Measurements from ENCODE around the gene ZRANB1.

ZRANB1 gene

GRCh38 chr10:125002423-125003145 is 60.7 kb downstream of the ZRANB1 start:
- Histone ChIP-seq H3K27me3 (ENCODE audit: low read depth, low read length) (no peaks in the 10 kb centered on the region), H3K4me1 (ENCODE audit: control insufficient read depth in 1 of 2, insufficient read depth in 2 of 2, low read length in 2 of 2) (peaks cover 6 to 59% of the 10 kb centered on the region in 2 donors), H3K4me3 (ENCODE audit: low read depth in 1 of 2, low read length in 2 of 2) (no peak overlapping the region), H3K27ac (ENCODE audit: low read length) (no peak overlapping the region), H3K9me3 (ENCODE audit: control insufficient read depth in 1 of 2, low read length in 2 of 2) (no peaks in the 10 kb centered on the region), H3K36me3 (ENCODE audit: control insufficient read depth in 1 of 2, insufficient read depth in 2 of 2, low read length in 2 of 2) (peaks cover 29 to 36% of the 10 kb centered on the region in 2 donors)

GRCh38 chr10:125003146-125003900 is 61.4 kb downstream of the ZRANB1 start:
- Histone ChIP-seq H3K27ac (ENCODE audit: low read length) (no peak overlapping the region), H3K4me1 (ENCODE audit: control insufficient read depth in 1 of 2, insufficient read depth in 2 of 2, low read length in 2 of 2) (peaks cover 6 to 64% of the 10 kb centered on the region in 2 donors)

GRCh38 chr10:125003901-125004467 is 62.1 kb downstream of the ZRANB1 start:
- Histone ChIP-seq H3K36me3 (ENCODE audit: control insufficient read depth in 1 of 2, insufficient read depth in 2 of 2, low read length in 2 of 2) (peaks cover 27 to 31% of the 10 kb centered on the region in 2 donors), H3K27me3 (ENCODE audit: low read depth, low read length) (no peaks in the 10 kb centered on the region), H3K4me1 (ENCODE audit: control insufficient read depth in 1 of 2, insufficient read depth in 2 of 2, low read length in 2 of 2) (peaks cover 3 to 62% of the 10 kb centered on the region in 2 donors), H3K4me3 (ENCODE audit: low read depth in 1 of 2, low read length in 2 of 2) (no peak overlapping the region), H3K27ac (ENCODE audit: low read length) (no peak overlapping the region), H3K9me3 (ENCODE audit: control insufficient read depth in 1 of 2, low read length in 2 of 2) (no peaks in the 10 kb centered on the region)

More at GRCh38 chr10:125003146-125003900, 61.4 kb downstream of the ZRANB1 start:
- Histone ChIP-seq H3K4me3 (ENCODE audit: low read depth in 1 of 2, low read length in 2 of 2) (no peak overlapping the region), H3K36me3 (ENCODE audit: control insufficient read depth in 1 of 2, insufficient read depth in 2 of 2, low read length in 2 of 2) (peaks cover 27 to 31% of the 10 kb centered on the region in 2 donors), H3K27me3 (ENCODE audit: low read depth, low read length) (no peaks in the 10 kb centered on the region), H3K9me3 (ENCODE audit: control insufficient read depth in 1 of 2, low read length in 2 of 2) (no peaks in the 10 kb centered on the region)

- Histone ChIP-seq H3K4me1 (ENCODE audit: control insufficient read depth in 1 of 2, insufficient read depth in 2 of 2, low read length in 2 of 2) (peaks cover 6 to 54% of the 10 kb centered on the region in 2 donors), H3K36me3 (ENCODE audit: control insufficient read depth in 1 of 2, insufficient read depth in 2 of 2, low read length in 2 of 2) (peaks cover 24 to 31% of the 10 kb centered on the region in 2 donors), H3K27ac (ENCODE audit: low read length) (no peak overlapping the region), H3K4me3 (ENCODE audit: low read depth in 1 of 2, low read length in 2 of 2) (no peak overlapping the region), H3K9me3 (ENCODE audit: control insufficient read depth in 1 of 2, low read length in 2 of 2) (no peaks in the 10 kb centered on the region), H3K27me3 (ENCODE audit: low read depth, low read length) (no peaks in the 10 kb centered on the region)
Measured at GRCh38 chr10:125004571-125005311, 62.8 kb downstream of the ZRANB1 start.

GRCh38 chr10:125005312-125006187 is 63.6 kb downstream of the ZRANB1 start:
- Histone ChIP-seq H3K9me3 (ENCODE audit: control insufficient read depth in 1 of 2, low read length in 2 of 2) (no peaks in the 10 kb centered on the region), H3K27ac (ENCODE audit: low read length) (no peak overlapping the region), H3K27me3 (ENCODE audit: low read depth, low read length) (no peaks in the 10 kb centered on the region), H3K4me1 (ENCODE audit: control insufficient read depth in 1 of 2, insufficient read depth in 2 of 2, low read length in 2 of 2) (peaks cover 2 to 46% of the 10 kb centered on the region in 2 donors), H3K4me3 (ENCODE audit: low read depth in 1 of 2, low read length in 2 of 2) (no peak overlapping the region), H3K36me3 (ENCODE audit: control insufficient read depth in 1 of 2, insufficient read depth in 2 of 2, low read length in 2 of 2) (peaks cover 20 to 27% of the 10 kb centered on the region in 2 donors)

- Histone ChIP-seq H3K36me3 (ENCODE audit: control insufficient read depth in 1 of 2, insufficient read depth in 2 of 2, low read length in 2 of 2) (peaks cover 20 to 22% of the 10 kb centered on the region in 2 donors), H3K27me3 (ENCODE audit: low read depth, low read length) (no peaks in the 10 kb centered on the region), H3K4me1 (ENCODE audit: control insufficient read depth in 1 of 2, insufficient read depth in 2 of 2, low read length in 2 of 2) (peaks cover 2 to 40% of the 10 kb centered on the region in 2 donors), H3K9me3 (ENCODE audit: control insufficient read depth in 1 of 2, low read length in 2 of 2) (no peaks in the 10 kb centered on the region), H3K27ac (ENCODE audit: low read length) (no peak overlapping the region), H3K4me3 (ENCODE audit: low read depth in 1 of 2, low read length in 2 of 2) (no peak overlapping the region)
Measured at GRCh38 chr10:125006188-125006680, 64.3 kb downstream of the ZRANB1 start.

- peak overlapping the region; percentile 63 for H3K27ac ChIP-seq (ENCODE audit: low read length)
- H3K4me3 ChIP-seq (ENCODE audit: low read depth in 1 of 2, low read length in 2 of 2), result no peak overlapping the region
- peaks cover 16 to 20% of the 10 kb centered on the region in 2 donors for H3K36me3 ChIP-seq (ENCODE audit: control insufficient read depth in 1 of 2, insufficient read depth in 2 of 2, low read length in 2 of 2)
- peaks cover 2 to 32% of the 10 kb centered on the region in 2 donors for H3K4me1 ChIP-seq (ENCODE audit: control insufficient read depth in 1 of 2, insufficient read depth in 2 of 2, low read length in 2 of 2)
- H3K9me3 ChIP-seq (ENCODE audit: control insufficient read depth in 1 of 2, low read length in 2 of 2), result no peaks in the 10 kb centered on the region
- H3K27me3 ChIP-seq (ENCODE audit: low read depth, low read length), result no peaks in the 10 kb centered on the region
Measured at GRCh38 chr10:125006921-125007426, 65.1 kb downstream of the ZRANB1 start.

GRCh38 chr10:125007436-125007835 is 65.5 kb downstream of the ZRANB1 start:
- no peaks in the 10 kb centered on the region for H3K9me3 ChIP-seq (ENCODE audit: control insufficient read depth in 1 of 2, low read length in 2 of 2)
- H3K36me3 ChIP-seq (ENCODE audit: control insufficient read depth in 1 of 2, insufficient read depth in 2 of 2, low read length in 2 of 2), result peaks cover 12 to 16% of the 10 kb centered on the region in 2 donors
- peak overlapping the region; percentile 63 for H3K27ac ChIP-seq (ENCODE audit: low read length)
- no peaks in the 10 kb centered on the region for H3K27me3 ChIP-seq (ENCODE audit: low read depth, low read length)
- no peak overlapping the region for H3K4me3 ChIP-seq (ENCODE audit: low read depth in 1 of 2, low read length in 2 of 2)
- H3K4me1 ChIP-seq (ENCODE audit: control insufficient read depth in 1 of 2, insufficient read depth in 2 of 2, low read length in 2 of 2), result peaks cover 2 to 28% of the 10 kb centered on the region in 2 donors

- H3K36me3 ChIP-seq (ENCODE audit: control insufficient read depth in 1 of 2, insufficient read depth in 2 of 2, low read length in 2 of 2), result peaks cover 6 to 14% of the 10 kb centered on the region in 2 donors
- H3K9me3 ChIP-seq (ENCODE audit: control insufficient read depth in 1 of 2, low read length in 2 of 2), result no peaks in the 10 kb centered on the region
- no peaks in the 10 kb centered on the region for H3K27me3 ChIP-seq (ENCODE audit: low read depth, low read length)
- no peak overlapping the region for H3K4me3 ChIP-seq (ENCODE audit: low read depth in 1 of 2, low read length in 2 of 2)
- peaks cover 2 to 24% of the 10 kb centered on the region in 2 donors for H3K4me1 ChIP-seq (ENCODE audit: control insufficient read depth in 1 of 2, insufficient read depth in 2 of 2, low read length in 2 of 2)
- no peak overlapping the region for H3K27ac ChIP-seq (ENCODE audit: low read length)
Measured at GRCh38 chr10:125008689-125009638, 67.0 kb downstream of the ZRANB1 start.
